Kidney (tissue), 14 donors: ENCODE measurements around the gene NFKBIZ. TPM values are rescaled to one million over a fixed set of nuclear protein-coding genes. Genes with fewer than 3 reads are reported as not detected.

Experiments used
- DNase-seq, 5 donors: peaks; one replicate each; pipeline ENCODE4 v3.0.0-alpha.2; 2013 to 2020
- FAIRE-seq: peaks from 2 replicates; lab custom pipeline; 2012; peaks lifted over from hg19 to GRCh38; lab: Jason Lieb, UNC
- H3K27ac ChIP-seq, 2 donors: one replicate each; pipeline ENCODE4 v1.7.0; 2013; ENCODE audit warnings: low read depth in 2 of 2, low read length in 2 of 2, inconsistent platforms in 1 of 2
- H3K27me3 ChIP-seq: one replicate; pipeline ENCODE4 v1.7.1; 2013; ENCODE audit warnings: low read length, inconsistent platforms; ENCODE audit not compliant: control insufficient read depth, insufficient read depth
- H3K36me3 ChIP-seq, 3 donors: one replicate each; pipeline versions ENCODE4 v1.7.0 to v1.7.1; 2013; ENCODE audit warnings: low read length in 3 of 3, control low read depth in 1 of 3, inconsistent platforms in 1 of 3; ENCODE audit not compliant: insufficient read depth in 3 of 3, control insufficient read depth in 2 of 3
- H3K4me1 ChIP-seq, 3 donors: one replicate each; pipeline versions ENCODE4 v1.7.0 to v1.7.1; 2013; ENCODE audit warnings: low read length in 3 of 3, inconsistent platforms in 1 of 3, low read depth in 1 of 3; ENCODE audit not compliant: control insufficient read depth in 2 of 3, insufficient read depth in 2 of 3
- H3K4me3 ChIP-seq, 3 donors: one replicate each; pipeline versions ENCODE4 v1.7.0 to v1.8.1; 2013; ENCODE audit warnings: low read length in 3 of 3, control low read depth in 1 of 3, inconsistent platforms in 1 of 3
- H3K9ac ChIP-seq, 3 donors: one replicate each; pipeline versions ENCODE4 v1.7.0 to v1.7.1; 2013; ENCODE audit warnings: low read length in 3 of 3, control low read depth in 1 of 3, inconsistent platforms in 1 of 3
- H3K9me3 ChIP-seq, 3 donors: one replicate each; pipeline versions ENCODE4 v1.7.0 to v1.7.1; 2013; ENCODE audit warnings: low read length in 3 of 3, control low read depth in 1 of 3, inconsistent platforms in 1 of 3; ENCODE audit not compliant: control insufficient read depth in 2 of 3, insufficient read depth in 1 of 3
- CTCF ChIP-seq: IDR thresholded peaks from 3 replicates; pipeline ENCODE4 v1.5.1; 2012; ENCODE audit warnings: mild to moderate bottlenecking, moderate library complexity, borderline replicate concordance; ENCODE audit not compliant: insufficient read depth; ENCODE audit errors: extremely low read depth
- intact Hi-C: fragments of 100-400 bp; cut with DNase I; formaldehyde crosslinking; loops from one replicate; pipeline ENCODE4 v1.11.1; 2022
- polyA plus RNA-seq: library from polyadenylated mRNA; stranded (reverse); fragments of 350-450 nt; fragmentation: Illumina TruSeq; extraction: RNeasy Lipid Tissue Mini Kit (QIAGEN cat#74804); gene quantifications from one replicate; pipeline ENCODE4 v1.2.3, GENCODE V29; 2014; ENCODE audit warnings: low read depth, low replicate concordance; ENCODE audit not compliant: insufficient read depth
- total RNA-seq: library from RNA; stranded (reverse); fragmentation: NEBNext Ultra II Directional; extraction: Animal tissue kit (Norgen Biotek cat#: 25700); gene quantifications from one replicate; pipeline ENCODE4 v1.2.1, GENCODE V29; 2021
- donor health status: control.
- donor health status: control.
- donor health status: control.
- donor health status: control.
- donor health status: control.
- donor health status: DM: yes; HTN: yes; CAD: no.
- donor health status: Normal renal cell carcinoma (clear cell type).

Gene NFKBIZ
- total and polyA plus RNA-seq, 2 donors from 2014 or later: 6.7 to 196 TPM

- Histone ChIP-seq H3K36me3 (peaks cover 2 to 27% (median 23%) of the 10 kb centered on the region in 3 donors), H3K4me1 (peaks cover 0 to 11% (median 7%) of the 10 kb centered on the region in 3 donors), H3K27me3 (no peaks in the 10 kb centered on the region), H3K9ac (peak overlapping the region; percentile 60 to 96 (median 84)), H3K9me3 (no peaks in the 10 kb centered on the region), H3K4me3 (peak overlapping the region; percentile 82 to 99 (median 91)), H3K27ac (peak overlapping the region; percentile 96 to 99)
- FAIRE-seq (no peak), DNase-seq (peak in 4 of 5 donors; percentile 53 to 75 (median 68))
- no peak for TF ChIP-seq CTCF
- intact Hi-C loops: no loop called here
Observed at GRCh38 chr3:101849714-101850245, 466 bp downstream of the NFKBIZ start.

- Histone ChIP-seq H3K4me1 (peaks cover 0 to 11% (median 9%) of the 10 kb centered on the region in 3 donors), H3K36me3 (peaks cover 4 to 33% (median 29%) of the 10 kb centered on the region in 3 donors), H3K9ac (peak overlapping the region; percentile 60 to 96 (median 84)), H3K27ac (peak overlapping the region; percentile 96 to 99), H3K27me3 (no peaks in the 10 kb centered on the region), H3K4me3 (peak overlapping the region; percentile 82 to 99 (median 91)), H3K9me3 (no peaks in the 10 kb centered on the region)
- FAIRE-seq (no peak), DNase-seq (peak in 3 of 5 donors; percentile 12 to 56 (median 50))
- no peak for TF ChIP-seq CTCF
- intact Hi-C loops: no loop called here
Observed at GRCh38 chr3:101850246-101851051, 1.1 kb downstream of the NFKBIZ start.

GRCh38 chr3:101851072-101851770 is 1.9 kb downstream of the NFKBIZ start:
- H3K4me1 ChIP-seq: peaks cover 0 to 11% (median 9%) of the 10 kb centered on the region in 3 donors
- peak overlapping the region; percentile 96 to 99 for H3K27ac ChIP-seq
- no peaks in the 10 kb centered on the region for H3K27me3 ChIP-seq
- DNase-seq (peak in 2 of 5 donors; percentile 26 to 42), FAIRE-seq (peak; percentile 19)
- no peaks in the 10 kb centered on the region for H3K9me3 ChIP-seq
- peaks cover 4 to 38% (median 33%) of the 10 kb centered on the region in 3 donors for H3K36me3 ChIP-seq
- peak overlapping the region; percentile 82 to 99 (median 91) for H3K4me3 ChIP-seq
- intact Hi-C loops: no loop called here
- H3K9ac ChIP-seq: peak overlapping the region; percentile 60 to 96 (median 84)
- no peak for TF ChIP-seq CTCF
